Fibroblast of mammary gland (primary cell): Measurements from ENCODE around the gene ASTN2.

Experiments used
- DNase-seq: peaks from one replicate; pipeline ENCODE4 v3.0.0-alpha.2; 2010; ENCODE audit warnings: low read depth
- H3K4me3 ChIP-seq: 2 replicates; pipeline ENCODE4 v1.5.1; 2011; ENCODE audit warnings: low read depth, mild to moderate bottlenecking, low read length, moderate library complexity; ENCODE audit not compliant: control insufficient read depth
- CTCF ChIP-seq: conservative IDR thresholded peaks from 2 replicates; pipeline ENCODE4 v1.5.1; 2011; ENCODE audit warnings: low read depth, low read length, inconsistent platforms; ENCODE audit not compliant: control insufficient read depth, insufficient read depth

Gene ASTN2

GRCh38 chr9:116687074-116687753 lies 727.6 kb downstream of the ASTN2 start, which contains the start of gene TRIM32:
Gene TRIM32, plus strand, starts transcription at chr9:116687305. Its CDS starts 10,438 bp downstream, at chr9:116697743.
- peak; percentile 75 for DNase-seq
- peak within 1 kb of the TSS; percentile 79 for H3K4me3 ChIP-seq

DNA sequence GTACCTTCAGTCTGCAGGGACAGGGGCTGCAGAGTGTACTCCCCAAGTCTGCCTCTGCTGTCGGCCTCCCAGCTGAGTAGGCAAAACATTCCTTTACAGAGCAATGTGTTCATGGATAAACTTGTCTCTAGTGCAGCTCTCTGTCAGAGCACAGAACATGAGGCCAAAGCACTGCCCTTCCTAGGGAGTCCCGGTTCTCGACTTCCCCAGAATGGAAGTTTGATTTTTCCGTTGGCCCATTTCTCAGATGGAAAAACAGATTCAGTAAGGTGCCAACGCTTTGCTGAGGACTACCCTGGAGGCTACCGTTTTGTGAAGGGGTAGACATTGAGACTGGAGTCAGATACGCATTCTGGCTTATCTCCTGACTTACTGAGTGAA lies 728.2 kb downstream of the ASTN2 start:
- DNase-seq: peak; percentile 33
- peak overlapping the region; percentile 79 for H3K4me3 ChIP-seq
- no peak for TF ChIP-seq CTCF

More at GRCh38 chr9:116687074-116687753, 727.6 kb downstream of the ASTN2 start, which contains the start of gene TRIM32:
- TF ChIP-seq CTCF: no peak

- no peak for DNase-seq
- H3K4me3 ChIP-seq: peak overlapping the region; percentile 79
- no peak for TF ChIP-seq CTCF
These were observed 728.7 kb downstream of the ASTN2 start for GRCh38 chr9:116686135-116686534.

DNA sequence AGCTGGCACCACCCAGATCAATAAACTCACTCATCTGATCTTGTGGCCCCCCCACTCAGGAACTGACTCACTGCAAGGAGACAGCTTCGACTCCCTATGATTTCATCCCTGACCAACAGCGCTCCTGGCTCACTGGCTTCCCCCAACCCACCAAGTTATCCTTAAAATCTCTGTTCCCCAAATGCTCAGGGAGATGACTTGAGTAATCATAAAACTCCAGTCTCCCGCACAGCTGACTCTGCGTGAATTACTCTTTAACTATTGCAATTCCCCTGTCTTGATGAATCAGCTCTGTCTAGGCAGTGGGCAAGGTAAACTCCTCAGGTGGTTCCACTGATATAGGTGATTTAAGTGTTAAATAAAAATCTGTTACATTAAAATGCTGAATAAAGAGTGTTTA lies 729.7 kb downstream of the ASTN2 start:
- peak; percentile 27 for DNase-seq
- no peak for TF ChIP-seq CTCF
- H3K4me3 ChIP-seq: no peak overlapping the region

- H3K4me3 ChIP-seq: no peak overlapping the region
- no peak for TF ChIP-seq CTCF
- no peak for DNase-seq
These were observed 731.3 kb downstream of the ASTN2 start for GRCh38 chr9:116683535-116683934.

DNA sequence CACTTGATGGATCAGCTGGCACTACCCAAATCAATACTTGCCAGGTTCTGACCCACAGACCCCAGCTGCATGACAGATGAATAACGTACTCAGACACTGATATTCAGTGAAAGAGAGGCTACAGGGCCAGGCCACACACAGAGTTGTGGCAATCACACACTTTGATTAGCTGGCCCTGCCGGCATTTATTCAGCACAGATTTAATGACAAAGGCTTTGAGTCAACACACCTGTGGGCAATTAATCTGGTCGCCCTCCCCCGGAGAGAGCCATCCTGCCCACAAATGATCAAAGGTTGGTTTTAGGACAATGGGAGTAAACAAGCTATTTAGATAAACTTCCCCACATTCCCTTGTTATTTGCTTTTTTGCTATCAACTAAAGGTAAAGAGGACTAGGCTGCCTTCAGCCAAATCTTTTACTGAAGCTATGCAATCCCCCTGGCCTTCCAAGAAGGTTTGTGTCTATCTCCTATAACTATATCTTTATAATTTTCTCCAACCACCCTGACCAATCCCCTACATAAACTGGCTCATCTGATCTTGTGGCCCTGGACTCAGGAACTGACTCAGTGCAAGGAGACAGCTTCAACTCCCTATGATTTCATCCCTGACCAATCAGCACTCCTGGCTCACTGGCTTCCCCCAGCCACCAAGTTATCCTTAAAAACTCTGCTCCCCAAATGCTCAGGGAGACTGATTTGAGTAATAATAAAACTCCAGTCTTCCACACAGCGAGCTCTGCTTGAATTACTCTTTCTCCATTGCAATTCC lies 740.5 kb downstream of the ASTN2 start:
- DNase-seq: no peak
- TF ChIP-seq CTCF: no peak
- no peak overlapping the region for H3K4me3 ChIP-seq

- no peak overlapping the region for H3K4me3 ChIP-seq
- TF ChIP-seq CTCF: no peak
- DNase-seq: no peak
These were observed 741.5 kb downstream of the ASTN2 start for GRCh38 chr9:116673375-116673774.
